Stimulated activated CD4-positive, alpha-beta T cell treated with anti-CD3 and anti-CD28 coated beads, Interleukin-1b, Interleukin-23, amount 100 ng/mL, for 48 hours (primary cell): Measurements from ENCODE around the gene GLP1R.

Source experiments
- DNase-seq: peaks from one replicate; pipeline ENCODE4 v3.0.0-alpha.2; 2020

The GLP1R gene

GRCh38 chr6:39047434-39048327 is 900 bp upstream of the GLP1R start:
- no peak for DNase-seq

- DNase-seq = no peak
Measured at GRCh38 chr6:39049575-39050283, 1.1 kb downstream of the GLP1R start.

- peak; percentile 16 for DNase-seq
Measured at GRCh38 chr6:39050453-39051112, 2.0 kb downstream of the GLP1R start.

GRCh38 chr6:39051399-39052122 is 3.0 kb downstream of the GLP1R start:
- DNase-seq = no peak

- no peak for DNase-seq
Measured at GRCh38 chr6:39053016-39053624, 4.5 kb downstream of the GLP1R start.

GRCh38 chr6:39053854-39054576 is 5.4 kb downstream of the GLP1R start:
- no peak for DNase-seq

GRCh38 chr6:39054577-39055142 is 6.1 kb downstream of the GLP1R start:
- DNase-seq = no peak

GRCh38 chr6:39055661-39056060 is 7.1 kb downstream of the GLP1R start:
- DNase-seq = no peak

GRCh38 chr6:39056191-39056590 is 7.6 kb downstream of the GLP1R start:
- DNase-seq = no peak

- no peak for DNase-seq
Measured at GRCh38 chr6:39056681-39057080, 8.1 kb downstream of the GLP1R start.

GRCh38 chr6:39057251-39058155 is 8.9 kb downstream of the GLP1R start:
- DNase-seq = no peak

- DNase-seq = no peak
Measured at GRCh38 chr6:39058471-39059147, 10.0 kb downstream of the GLP1R start.

- no peak for DNase-seq
Measured at GRCh38 chr6:39059496-39060310, 11.1 kb downstream of the GLP1R start.

- DNase-seq = no peak
Measured at GRCh38 chr6:39060467-39061160, 12.0 kb downstream of the GLP1R start.

GRCh38 chr6:39061182-39061581 is 12.6 kb downstream of the GLP1R start:
- no peak for DNase-seq

- DNase-seq = no peak
Measured at GRCh38 chr6:39061588-39061987, 13.0 kb downstream of the GLP1R start.

- no peak for DNase-seq
Measured at GRCh38 chr6:39062014-39062740, 13.6 kb downstream of the GLP1R start.
